Measurements from ENCODE around the gene GINS1. TPM values are rescaled to one million over a fixed set of nuclear protein-coding genes. Genes with fewer than 3 reads are reported as not detected.

The GINS1 gene
- total RNA-seq, 1 experiment from 2014 or later = 30.4 TPM

GRCh38 chr20:25369529-25369928, 37.9 kb upstream of the GINS1 start (continued):
- TF ChIP-seq CTCF (IDR thresholded peaks at IDR 0.05 in 2 of 3, conservative IDR thresholded peaks at IDR 0.05 in 1 of 3; ENCODE audit: borderline replicate concordance in 1 of 3, insufficient read depth in 1 of 3, low read depth in 2 of 3, low read length in 2 of 3) (no peak), EGR1 (IDR thresholded peaks at IDR 0.05; ENCODE audit: low read depth) (no peak), SP1 (IDR thresholded peaks at IDR 0.05; ENCODE audit: low read depth) (no peak), SIN3A (IDR thresholded peaks at IDR 0.05; ENCODE audit: low read depth) (no peak), ZBTB33 (IDR thresholded peaks at IDR 0.05; ENCODE audit: extremely low read depth, insufficient replicate concordance, low read length) (no peak), ZFX (IDR thresholded peaks at IDR 0.05) (no peak)

- DNase-seq (ENCODE audit: low read depth, low spot score) (no peak), ATAC-seq (no peak)
- Histone ChIP-seq H2AFZ (ENCODE audit: low read depth, low read length, poor library complexity, severe bottlenecking) (no peak overlapping the region), H4K20me1 (ENCODE audit: insufficient read depth) (no peaks in the 10 kb centered on the region), H3K9ac (ENCODE audit: low read length) (no peak overlapping the region), H3K36me3 (ENCODE audit: control insufficient read depth in 1 of 2, insufficient read depth in 2 of 2, low read length in 2 of 2) (no peaks in the 10 kb centered on the region), H3K4me3 (replicated peaks in 1 of 2; ENCODE audit: low read depth in 1 of 2, low read length in 2 of 2) (no peak overlapping the region), H3K79me2 (ENCODE audit: insufficient read depth, low read length) (no peaks in the 10 kb centered on the region; the same call in 1 of the 2 replicates), H3K4me2 (ENCODE audit: low read length) (no peak overlapping the region), H3K9me3 (ENCODE audit: control insufficient read depth in 1 of 2, insufficient read depth in 1 of 2, low read depth in 1 of 2, low read length in 2 of 2) (no peaks in the 10 kb centered on the region), H3K27me3 (ENCODE audit: insufficient read depth, low read length) (no peaks in the 10 kb centered on the region), H3K27ac (ENCODE audit: low read depth, low read length) (no peak overlapping the region), H3K4me1 (ENCODE audit: control insufficient read depth in 1 of 2, insufficient read depth in 2 of 2, low read length in 2 of 2) (no peaks in the 10 kb centered on the region), H3K9me2 (ENCODE audit: insufficient read depth) (no peaks in the 10 kb centered on the region)
- no peak for TF ChIP-seq RAD21 (IDR thresholded peaks at IDR 0.05; ENCODE audit: low read depth)
- no peak for TF ChIP-seq EZH2phosphoT487 (IDR thresholded peaks at IDR 0.05; ENCODE audit: borderline replicate concordance)
- no peak for TF ChIP-seq ZFX (IDR thresholded peaks at IDR 0.05)
- no peak for TF ChIP-seq SP1 (IDR thresholded peaks at IDR 0.05; ENCODE audit: low read depth)
- TF ChIP-seq CTCF (IDR thresholded peaks at IDR 0.05 in 2 of 3, conservative IDR thresholded peaks at IDR 0.05 in 1 of 3; ENCODE audit: borderline replicate concordance in 1 of 3, insufficient read depth in 1 of 3, low read depth in 2 of 3, low read length in 2 of 3) = no peak
- no peak for TF ChIP-seq CEBPB (IDR thresholded peaks at IDR 0.05; ENCODE audit: low read depth)
- no peak for TF ChIP-seq ZBTB33 (IDR thresholded peaks at IDR 0.05; ENCODE audit: extremely low read depth, insufficient replicate concordance, low read length)
- no peak for TF ChIP-seq EZH2 (IDR thresholded peaks at IDR 0.05)
- CTCF ChIA-PET = no interaction called here
- BruUV-seq (replicated peaks) = no TSS peak
- intact Hi-C loops (cut with micrococcal nuclease) = no loop called here
- RAD21 ChIA-PET (ENCODE audit: low non-redundant PET in 1 of 2, low total read pairs in 2 of 2, uncharacterized antibody in 2 of 2, unreplicated experiment in 2 of 2) = no interaction called here
- POLR2A ChIA-PET = no interaction called here
Observed at GRCh38 chr20:25369971-25370370, 37.5 kb upstream of the GINS1 start.

All from HCT116 (cell line).